Measurements from ENCODE around the gene TMA7. TPM values are rescaled to one million over a fixed set of nuclear protein-coding genes. Genes with fewer than 3 reads are reported as not detected.
"Not testable (repeated sequence)": the region's sequence is repeated elsewhere in the genome, so short reads cannot be mapped to it uniquely, and the experiment has no call there.

TMA7 gene
- total RNA-seq, 2 experiments from 2014 or later: 219 to 298 TPM

DNA sequence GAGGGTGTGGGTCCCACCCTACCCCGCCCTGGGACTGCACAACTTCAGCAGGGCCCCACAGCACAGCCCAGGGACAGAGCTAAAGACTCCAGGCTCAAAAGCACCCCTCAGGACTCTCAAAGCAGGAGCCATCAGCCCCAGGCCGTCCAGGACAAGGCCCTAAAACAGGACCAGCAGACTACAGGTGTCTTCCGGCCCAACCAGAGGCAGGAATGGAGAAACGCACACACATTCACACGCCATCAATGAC lies 32.5 kb downstream of the TMA7 start:
- peak overlapping the region; percentile 95 for H3K27ac Mint-ChIP-seq
- peak; percentile 35 for ATAC-seq
- no peaks in the 10 kb centered on the region for H3K9me3 Mint-ChIP-seq (ENCODE audit: low read depth)

DNA sequence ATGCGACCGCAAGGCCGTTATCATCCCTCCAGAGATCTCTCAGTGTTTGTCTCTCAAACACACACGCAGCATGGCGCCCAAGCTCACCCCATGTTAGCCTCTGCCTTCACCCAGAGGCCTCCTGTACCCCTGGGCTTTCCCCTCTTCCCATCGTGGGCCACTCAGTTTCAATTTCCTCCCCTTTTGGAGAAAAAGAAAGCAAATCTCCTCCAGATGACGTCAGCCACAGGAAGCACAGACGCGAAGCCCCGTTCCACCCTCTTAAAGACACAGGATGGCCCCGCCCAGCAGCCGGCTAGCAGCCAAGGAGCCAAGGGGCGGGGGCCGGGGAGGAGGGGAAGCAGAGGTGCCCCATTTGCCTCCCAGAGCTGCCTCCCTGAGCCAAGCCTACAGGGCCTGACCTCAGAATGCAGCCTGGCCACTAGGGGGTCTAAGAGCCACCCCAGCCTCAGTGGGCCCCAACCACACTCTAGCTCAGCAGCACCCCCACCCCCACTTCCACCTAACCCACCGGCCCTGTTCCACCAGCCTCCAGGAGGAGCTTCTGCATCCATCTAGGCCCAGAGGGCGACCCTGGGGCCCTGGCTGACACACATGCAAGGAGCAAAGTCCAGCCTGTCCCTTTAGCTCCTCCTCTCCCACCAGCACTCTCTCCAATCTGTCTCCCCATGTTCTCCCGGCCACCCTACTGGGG lies 33.0 kb downstream of the TMA7 start:
- H3K4me1 Mint-ChIP-seq: peaks cover 73% of the 10 kb centered on the region
- ATAC-seq (peak; percentile 88), DNase-seq (peak; percentile 99)
- CTCF ChIA-PET: interaction anchor here (0.9 to 9.7 kb wide), 17 partner anchors 12 to 184 kb away, joined by 3 to 101 read pairs (median 5); partner anchors contain the start of genes ATRIP, CCDC51, PFKFB4 and SHISA5
- peaks cover 33% of the 10 kb centered on the region for H3K36me3 Mint-ChIP-seq
- H3K27ac Mint-ChIP-seq: peak overlapping the region; percentile 95
- no peaks in the 10 kb centered on the region for H3K9me3 Mint-ChIP-seq (ENCODE audit: low read depth)
- H3K4me3 Mint-ChIP-seq: peak overlapping the region; percentile 85
- no peaks in the 10 kb centered on the region for H3K27me3 Mint-ChIP-seq

More for the DNA sequence above, 32.5 kb downstream of the TMA7 start:
- Mint-ChIP-seq H3K36me3 (peaks cover 35% of the 10 kb centered on the region), H3K4me3 (peak overlapping the region; percentile 85), H3K27me3 (no peaks in the 10 kb centered on the region), H3K4me1 (peaks cover 73% of the 10 kb centered on the region)
- CTCF ChIA-PET: interaction anchor here (0.9 to 9.7 kb wide), 16 partner anchors 12 to 184 kb away, joined by 3 to 101 read pairs (median 5); partner anchors contain the start of genes ATRIP, PFKFB4, SHISA5 and SLC26A6
- no peak for DNase-seq

DNA sequence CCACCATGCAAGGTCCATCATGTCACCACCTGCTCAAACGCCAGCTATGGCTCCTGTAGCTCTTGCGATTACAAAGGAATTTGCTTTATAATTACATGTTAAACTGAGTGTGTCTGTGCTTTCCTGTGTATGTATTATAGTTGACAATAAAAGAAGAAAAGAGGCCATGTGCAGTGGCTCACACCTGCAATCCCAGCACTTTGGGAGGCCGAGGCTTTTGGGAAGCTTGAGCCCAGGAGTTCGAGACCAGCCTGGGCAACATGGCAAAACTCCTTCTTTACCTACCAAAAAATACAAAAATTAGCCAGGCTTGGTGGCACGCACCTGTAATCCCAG lies 33.5 kb downstream of the TMA7 start:
- Mint-ChIP-seq H3K27me3 (no peaks in the 10 kb centered on the region), H3K4me3 (peak overlapping the region; percentile 85), H3K27ac (peak overlapping the region; percentile 95), H3K36me3 (peaks cover 32% of the 10 kb centered on the region), H3K4me1 (peaks cover 71% of the 10 kb centered on the region), H3K9me3 (ENCODE audit: low read depth) (no peaks in the 10 kb centered on the region)
- ATAC-seq (no peak), DNase-seq (no peak)
- CTCF ChIA-PET: interaction anchor here (1.0 to 9.7 kb wide), 11 partner anchors 13 to 183 kb away, joined by 4 to 101 read pairs (median 10); partner anchors contain the start of genes CCDC51, PFKFB4, SHISA5 and TMA7

DNA sequence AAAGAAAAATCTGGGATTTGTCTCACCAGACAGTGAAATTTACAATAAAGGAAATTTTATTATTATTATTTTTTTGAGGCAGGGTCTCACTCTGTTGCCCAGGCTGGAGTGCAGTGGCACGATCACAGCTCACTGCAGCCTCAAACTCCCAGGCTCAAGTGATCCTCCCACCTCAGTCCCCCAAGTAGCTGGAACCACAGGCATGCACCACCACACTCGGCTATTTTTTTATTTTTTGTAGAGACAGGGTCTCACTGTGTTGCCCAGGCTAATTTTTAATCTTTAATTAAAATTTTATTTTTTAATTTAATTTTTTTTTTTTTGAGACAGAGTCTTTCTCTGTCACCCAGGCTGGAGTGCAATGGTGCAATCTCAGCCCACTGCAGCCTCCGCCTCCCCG lies 34.0 kb downstream of the TMA7 start:
- not testable (repeated sequence) for ATAC-seq; H3K4me3 Mint-ChIP-seq; H3K9me3 Mint-ChIP-seq (ENCODE audit: low read depth); H3K27me3 Mint-ChIP-seq; DNase-seq
- Mint-ChIP-seq H3K4me1 (peaks cover 70% of the 10 kb centered on the region), H3K36me3 (peaks cover 30% of the 10 kb centered on the region), H3K27ac (peak overlapping the region; percentile 95)
- CTCF ChIA-PET: interaction anchor here (1.0 to 9.7 kb wide), 8 partner anchors 27 to 183 kb away, joined by 4 to 101 read pairs (median 10); partner anchors contain the start of genes CCDC51, PFKFB4, SHISA5 and TMA7

DNA sequence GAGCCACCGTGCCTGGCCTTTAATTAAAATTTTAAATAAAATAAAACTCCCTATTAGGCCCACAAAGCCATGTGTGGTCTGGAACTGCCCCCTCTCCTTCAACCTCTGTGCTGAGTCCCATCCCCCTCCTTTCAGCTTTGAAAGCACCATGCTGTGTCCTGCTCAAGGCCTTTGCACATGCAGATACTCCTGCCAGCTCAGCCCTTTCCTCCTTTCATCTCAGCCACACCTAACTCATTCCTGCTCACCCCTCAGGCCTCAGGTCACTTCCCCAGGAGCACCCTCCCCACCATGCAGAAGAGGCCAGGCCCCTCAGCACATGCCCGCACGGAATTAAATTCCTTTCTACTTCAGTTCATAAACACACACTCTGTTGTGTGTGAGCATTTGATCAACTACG lies 34.6 kb downstream of the TMA7 start:
- DNase-seq (no peak), ATAC-seq (no peak)
- peaks cover 27% of the 10 kb centered on the region for H3K36me3 Mint-ChIP-seq
- H3K27me3 Mint-ChIP-seq: no peaks in the 10 kb centered on the region
- H3K27ac Mint-ChIP-seq: peak overlapping the region; percentile 62
- H3K9me3 Mint-ChIP-seq (ENCODE audit: low read depth): no peaks in the 10 kb centered on the region
- H3K4me1 Mint-ChIP-seq: peaks cover 69% of the 10 kb centered on the region
- CTCF ChIA-PET: interaction anchor here (3.9 to 9.7 kb wide), 3 partner anchors 32 to 83 kb away, joined by 27 to 101 read pairs (median 46); partner anchors contain the start of genes PFKFB4 and SHISA5
- H3K4me3 Mint-ChIP-seq: no peak overlapping the region

DNA sequence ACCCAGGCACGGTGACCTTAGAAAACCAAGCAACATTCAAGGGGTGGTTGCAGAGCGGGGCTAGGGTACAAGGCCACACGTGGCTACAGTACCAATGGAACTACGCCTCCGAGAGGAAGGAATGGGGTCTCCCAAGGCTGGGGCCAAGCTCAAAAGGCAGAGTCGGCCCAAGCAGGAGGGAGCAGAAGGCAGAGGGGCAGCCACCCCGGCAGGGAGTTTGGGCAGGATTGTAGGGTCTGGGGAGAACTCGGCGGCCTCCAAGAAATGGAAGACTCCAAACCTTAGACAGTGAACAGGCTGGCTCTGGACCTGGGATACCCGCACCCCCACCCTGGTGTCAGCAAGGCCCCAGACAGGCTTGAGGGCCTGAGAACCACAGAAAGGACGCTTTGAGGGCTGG lies 35.1 kb downstream of the TMA7 start:
- ATAC-seq (no peak), DNase-seq (no peak)
- Mint-ChIP-seq H3K36me3 (peaks cover 24% of the 10 kb centered on the region), H3K27me3 (no peaks in the 10 kb centered on the region), H3K4me3 (no peak overlapping the region), H3K27ac (peak overlapping the region; percentile 62), H3K4me1 (peaks cover 65% of the 10 kb centered on the region), H3K9me3 (ENCODE audit: low read depth) (no peaks in the 10 kb centered on the region)
- CTCF ChIA-PET: interaction anchor here (3.9 to 9.7 kb wide), 3 partner anchors 32 to 83 kb away, joined by 27 to 101 read pairs (median 46); partner anchors contain the start of genes PFKFB4 and SHISA5

DNA sequence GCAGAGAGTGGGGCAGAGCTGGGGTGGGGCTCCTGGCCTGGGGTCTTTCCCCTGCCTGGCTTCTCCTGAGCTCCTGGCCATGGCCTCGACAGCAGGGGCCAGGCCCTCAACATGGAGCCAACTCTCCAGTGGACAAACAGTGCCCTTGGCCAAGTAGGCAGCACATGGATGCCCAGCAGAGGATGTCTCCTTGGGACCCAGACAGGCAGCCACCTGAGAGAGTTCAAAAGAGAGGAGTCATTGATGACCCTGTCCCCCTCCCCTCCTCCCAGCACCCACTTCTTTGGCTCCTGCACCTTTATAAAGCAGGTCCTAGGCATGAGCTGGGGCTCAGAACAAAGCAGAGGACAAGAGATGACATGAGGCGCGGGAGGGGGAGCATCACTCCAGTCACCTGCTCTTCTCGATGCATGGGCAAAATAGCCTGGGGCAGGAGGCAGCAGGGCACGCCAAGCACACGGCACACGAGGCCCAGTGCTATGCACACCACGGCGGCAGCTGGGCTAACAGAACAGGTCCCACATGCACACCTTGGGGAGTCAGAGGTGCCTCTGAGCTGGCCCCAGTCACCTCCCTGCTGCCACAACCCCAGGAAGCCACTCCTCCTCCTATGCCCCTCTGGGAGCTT lies 36.5 kb downstream of the TMA7 start:
- Mint-ChIP-seq H3K4me3 (no peak overlapping the region), H3K27me3 (no peaks in the 10 kb centered on the region), H3K36me3 (peaks cover 25% of the 10 kb centered on the region), H3K9me3 (ENCODE audit: low read depth) (no peaks in the 10 kb centered on the region), H3K27ac (peak overlapping the region; percentile 95), H3K4me1 (peaks cover 58% of the 10 kb centered on the region)
- CTCF ChIA-PET: interaction anchor here (1.0 to 7.6 kb wide), 8 partner anchors 9 to 176 kb away, joined by 3 to 46 read pairs (median 3); partner anchors contain the start of genes CCDC51 and TMA7
- DNase-seq: no peak
- no peak for ATAC-seq

DNA sequence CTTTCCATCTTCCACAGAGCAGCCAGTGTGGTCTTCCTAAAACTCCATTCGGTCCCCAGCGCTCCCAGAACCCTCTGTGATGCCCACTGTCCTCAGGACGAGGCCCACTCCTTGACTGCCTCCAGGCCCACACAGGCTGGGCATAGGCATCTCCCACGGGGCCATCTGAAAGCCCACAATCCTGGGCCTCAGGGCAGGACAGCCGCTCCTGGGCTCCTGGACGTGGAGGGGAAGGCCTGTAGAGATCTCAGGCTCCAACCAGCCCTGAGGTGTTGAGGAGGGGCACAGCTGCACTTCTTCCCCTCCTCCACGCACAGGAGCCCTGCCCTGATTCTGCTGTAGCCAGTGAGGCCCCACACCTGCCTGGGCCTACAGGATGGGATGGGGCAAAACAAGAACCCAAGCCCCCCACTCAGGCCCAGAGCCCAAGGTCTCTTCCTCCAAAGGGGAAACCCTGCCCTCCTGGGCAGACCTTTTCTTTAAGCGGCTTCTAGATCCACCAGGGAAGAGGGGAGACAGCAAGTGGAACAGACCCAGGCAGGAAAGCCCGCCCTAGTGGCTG lies 38.0 kb downstream of the TMA7 start:
- no peak for ATAC-seq
- Mint-ChIP-seq H3K27ac (peak overlapping the region; percentile 95), H3K4me1 (peaks cover 56% of the 10 kb centered on the region), H3K36me3 (peaks cover 22% of the 10 kb centered on the region), H3K9me3 (ENCODE audit: low read depth) (no peaks in the 10 kb centered on the region), H3K27me3 (no peaks in the 10 kb centered on the region), H3K4me3 (peak overlapping the region; percentile 84)
- CTCF ChIA-PET: interaction anchor here (1.3 to 2.8 kb wide), 4 partner anchors 11 to 78 kb away, joined by 3 to 15 read pairs (median 4); no protein-coding TSS in a partner anchor
- no peak for DNase-seq

DNA sequence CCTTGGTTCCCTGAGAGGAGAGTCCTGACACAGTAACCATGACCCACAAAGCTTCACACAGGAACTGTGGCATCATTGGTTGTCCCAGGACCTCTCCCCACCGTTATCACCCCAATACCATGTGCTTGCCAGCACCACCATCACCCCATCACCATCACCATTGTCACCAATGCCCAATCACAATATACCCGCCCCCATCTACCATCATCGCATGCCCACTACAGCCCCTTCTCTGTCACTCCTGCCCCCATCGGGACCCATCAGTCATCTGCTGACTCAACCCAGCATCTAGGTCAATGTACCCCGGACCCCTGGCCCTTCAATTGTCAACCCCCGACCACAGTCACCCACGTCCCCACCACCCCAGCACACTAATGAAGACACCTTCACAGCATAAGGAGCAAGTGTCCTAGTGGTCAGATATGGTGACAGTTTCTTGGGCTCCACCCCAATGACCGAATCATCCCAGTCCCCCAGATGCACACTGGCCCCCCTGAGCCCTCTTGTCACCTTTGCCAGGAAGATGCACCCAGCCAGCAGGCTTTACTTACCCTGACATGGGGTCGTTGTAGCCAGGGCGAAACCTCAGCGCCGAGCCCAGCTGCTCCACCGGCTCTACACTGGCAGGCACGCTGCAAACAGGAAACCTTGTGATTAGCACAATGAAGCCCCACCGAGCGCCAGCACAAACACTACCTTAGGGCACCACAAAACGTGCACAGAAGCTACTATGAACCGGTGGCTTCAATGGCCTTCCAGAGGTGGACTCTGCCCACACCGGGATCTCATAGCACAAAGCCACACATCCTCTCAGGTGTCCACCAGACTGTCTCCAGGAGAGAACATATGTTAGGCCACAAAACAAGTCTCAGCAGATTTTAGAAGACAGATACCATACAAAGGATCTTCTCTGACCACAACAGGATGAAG lies 38.8 kb downstream of the TMA7 start:
- ATAC-seq (peak; percentile 73), DNase-seq (peak; percentile 86)
- peak overlapping the region; percentile 95 for H3K27ac Mint-ChIP-seq
- H3K9me3 Mint-ChIP-seq (ENCODE audit: low read depth): no peaks in the 10 kb centered on the region
- peaks cover 22% of the 10 kb centered on the region for H3K36me3 Mint-ChIP-seq
- no peaks in the 10 kb centered on the region for H3K27me3 Mint-ChIP-seq
- H3K4me1 Mint-ChIP-seq: peaks cover 49% of the 10 kb centered on the region
- CTCF ChIA-PET: interaction anchor here (1.0 to 2.8 kb wide), 6 partner anchors 12 to 78 kb away, joined by 3 to 15 read pairs (median 4); no protein-coding TSS in a partner anchor
- H3K4me3 Mint-ChIP-seq: peak overlapping the region; percentile 84

DNA sequence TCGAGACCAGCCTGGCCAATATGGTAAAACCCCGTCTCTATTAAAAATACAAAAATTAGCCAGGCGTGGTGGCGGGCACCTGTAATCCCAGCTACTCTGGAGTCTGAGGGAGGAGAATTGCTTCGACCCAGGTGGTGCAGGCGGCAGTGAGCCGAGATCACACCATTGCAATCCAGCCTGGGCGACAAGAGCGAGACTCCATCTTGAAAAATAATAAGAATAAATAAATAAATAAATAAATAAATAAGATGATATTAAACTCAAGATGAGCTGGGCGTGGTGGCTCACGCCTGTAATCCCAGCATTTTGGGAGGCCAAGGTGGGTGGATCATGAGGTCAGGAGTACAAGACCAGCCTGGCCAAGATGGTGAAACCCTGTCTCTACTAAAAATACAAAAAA lies 40.8 kb downstream of the TMA7 start:
- CTCF ChIA-PET: interaction anchor here (0.8 to 1.5 kb wide), 3 partner anchors 25 to 80 kb away, joined by 3 read pairs; no protein-coding TSS in a partner anchor
- Mint-ChIP-seq H3K4me1 (peaks cover 34% of the 10 kb centered on the region), H3K36me3 (peaks cover 14% of the 10 kb centered on the region)
- H3K27ac Mint-ChIP-seq; ATAC-seq; H3K4me3 Mint-ChIP-seq; DNase-seq; H3K9me3 Mint-ChIP-seq (ENCODE audit: low read depth); H3K27me3 Mint-ChIP-seq: not testable (repeated sequence)

DNA sequence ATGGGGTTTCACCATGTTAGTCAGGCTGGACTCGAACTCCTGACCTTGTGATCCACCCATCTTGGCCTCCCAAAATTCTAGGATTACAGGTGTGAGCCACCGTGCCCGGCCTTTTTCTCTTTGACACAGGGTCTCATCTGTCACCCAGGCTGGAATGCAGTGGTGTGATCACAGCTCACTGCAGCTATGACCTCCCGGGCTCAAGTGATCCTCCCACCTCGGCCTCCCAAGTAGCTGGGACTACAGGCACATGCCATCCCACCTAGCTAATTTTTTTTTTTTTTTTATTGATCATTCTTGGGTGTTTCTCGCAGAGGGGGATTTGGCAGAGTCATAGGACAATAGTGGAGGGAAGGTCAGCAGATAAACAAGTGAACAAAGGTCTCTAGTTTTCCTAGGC lies 42.8 kb downstream of the TMA7 start:
- not testable (repeated sequence) for H3K9me3 Mint-ChIP-seq (ENCODE audit: low read depth); DNase-seq; H3K27me3 Mint-ChIP-seq; H3K36me3 Mint-ChIP-seq; H3K4me3 Mint-ChIP-seq; ATAC-seq; H3K27ac Mint-ChIP-seq
- CTCF ChIA-PET: interaction anchor here (1.0 to 1.2 kb wide), 4 partner anchors 18 to 46 kb away, joined by 3 to 4 read pairs (median 4); no protein-coding TSS in a partner anchor
- peaks cover 18% of the 10 kb centered on the region for H3K4me1 Mint-ChIP-seq

DNA sequence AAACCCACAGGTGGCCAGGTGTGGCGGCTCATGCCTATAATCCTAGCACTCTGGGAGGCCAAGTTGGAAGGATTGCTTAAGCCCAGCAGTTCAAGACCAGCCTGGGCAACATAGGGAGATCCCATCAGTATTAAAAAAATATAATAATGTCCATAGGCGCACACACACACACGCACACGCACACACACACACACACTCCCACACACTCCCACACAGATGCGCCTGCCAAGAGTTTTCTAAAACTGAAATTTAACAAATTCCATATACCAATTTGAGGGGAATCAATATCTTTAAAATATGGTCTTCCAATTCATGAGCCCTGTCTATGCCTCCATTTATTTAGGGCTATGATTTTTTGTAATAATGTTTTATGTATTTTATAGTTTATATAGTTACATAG lies 46.9 kb downstream of the TMA7 start:
- H3K27me3 Mint-ChIP-seq: no peaks in the 10 kb centered on the region
- H3K4me1 Mint-ChIP-seq: peaks cover 2% of the 10 kb centered on the region
- no peak for ATAC-seq
- no peak overlapping the region for H3K4me3 Mint-ChIP-seq
- H3K9me3 Mint-ChIP-seq (ENCODE audit: low read depth): no peaks in the 10 kb centered on the region
- H3K36me3 Mint-ChIP-seq: peaks cover 2% of the 10 kb centered on the region
- DNase-seq: no peak
- CTCF ChIA-PET: interaction anchor here (1.3 kb wide), 1 partner anchor 51 kb away, joined by 4 read pairs; no protein-coding TSS in a partner anchor
- H3K27ac Mint-ChIP-seq: no peak overlapping the region
